DND-41 (cell line): ENCODE results near the gene ANKRD13D.

ENCODE experiments used
- ATAC-seq: fragments of 200-7000 bp; cut with Tn5 transposase; 3 replicates; pipeline ENCODE4 v1.9.1; 2021; ENCODE audit warnings: low read depth; ENCODE audit not compliant: insufficient read depth
- DNase-seq: peaks from one replicate; pipeline ENCODE4 v3.0.0-alpha.2; 2020
- H2AFZ ChIP-seq: 2 replicates; pipeline ENCODE4 v1.6.0; 2012; ENCODE audit warnings: low read depth, low read length
- H3K27ac ChIP-seq: 2 replicates; pipeline ENCODE4 v1.5.1; 2012; ENCODE audit warnings: low read length, inconsistent platforms
- H3K27me3 ChIP-seq: fragments of 200-600 bp; sonication (generic); 2 replicates; pipeline ENCODE4 v1.6.0; 2012; ENCODE audit warnings: low read length, mild to moderate bottlenecking, inconsistent platforms; ENCODE audit not compliant: insufficient read depth, poor library complexity
- H3K36me3 ChIP-seq: 2 replicates; pipeline ENCODE4 v1.5.1; 2012; ENCODE audit warnings: low read length, inconsistent platforms; ENCODE audit not compliant: insufficient read depth
- H3K4me1 ChIP-seq: 2 replicates; pipeline ENCODE4 v1.5.1; 2012; ENCODE audit warnings: mild to moderate bottlenecking, low read length; ENCODE audit not compliant: insufficient read depth
- H3K4me2 ChIP-seq: 2 replicates; pipeline ENCODE4 v1.6.0; 2012; ENCODE audit warnings: mild to moderate bottlenecking, moderate library complexity, low read length, inconsistent platforms; ENCODE audit not compliant: insufficient read depth
- H3K4me3 ChIP-seq, 2 experiments: fragments of 200-600 bp in 1 of 2; shearing (Covaris generic) in 1 of 2; 2 replicates each; pipeline ENCODE4 v1.5.1; 2012 to 2016; ENCODE audit warnings: inconsistent platforms in 2 of 2, low read length in 2 of 2, mild to moderate bottlenecking in 2 of 2, low read depth in 1 of 2, moderate library complexity in 1 of 2
- H3K79me2 ChIP-seq: 2 replicates; pipeline ENCODE4 v1.6.0; 2012; ENCODE audit warnings: low read length, inconsistent platforms; ENCODE audit not compliant: insufficient read depth
- H3K9ac ChIP-seq: 2 replicates; pipeline ENCODE4 v1.6.0; 2012; ENCODE audit warnings: low read depth, mild to moderate bottlenecking, inconsistent platforms, low read length, moderate library complexity
- H3K9me3 ChIP-seq: 2 replicates; pipeline ENCODE4 v1.5.1; 2012; ENCODE audit warnings: low read length, moderate library complexity, mild to moderate bottlenecking, inconsistent platforms; ENCODE audit not compliant: insufficient read depth, severe bottlenecking
- H4K20me1 ChIP-seq: 2 replicates; pipeline ENCODE4 v1.6.0; 2012; ENCODE audit warnings: low read length; ENCODE audit not compliant: insufficient read depth
- CTCF ChIP-seq: IDR thresholded peaks from 2 replicates; pipeline ENCODE4 v1.5.1; 2012; ENCODE audit warnings: borderline replicate concordance, low read length, moderate library complexity, mild to moderate bottlenecking; ENCODE audit not compliant: poor library complexity, severe bottlenecking; ENCODE audit errors: extremely low read depth
- EZH2 ChIP-seq: IDR thresholded peaks from 3 replicates; pipeline ENCODE4 v1.6.1; 2012; ENCODE audit warnings: borderline replicate concordance, low read depth, mild to moderate bottlenecking, moderate library complexity, low read length, inconsistent platforms; ENCODE audit not compliant: severe bottlenecking

ANKRD13D gene

GRCh38 chr11:67289651-67290479 lies 762 bp downstream of the ANKRD13D start:
- TF ChIP-seq CTCF (no peak), EZH2 (no peak)
- no peak for DNase-seq
- H2AFZ ChIP-seq: no peak overlapping the region
- H3K27ac ChIP-seq: peak overlapping the region; percentile 72
- H3K27me3 ChIP-seq: no peaks in the 10 kb centered on the region
- H3K36me3 ChIP-seq: peaks cover 81% of the 10 kb centered on the region
- peaks cover 67% of the 10 kb centered on the region for H3K79me2 ChIP-seq
- no peak; the same call in 2 of the 3 replicates for ATAC-seq
- H4K20me1 ChIP-seq: 0 out of 2 replicates have a peak, but pooled peaks cover 8% of the 10 kb centered on the region
- peaks cover 72% of the 10 kb centered on the region for H3K4me1 ChIP-seq
- peak overlapping the region; percentile 99 for H3K9ac ChIP-seq
- H3K4me3 ChIP-seq: peak overlapping the region; percentile 33 to 62; a peak in 3 of 4 replicates
- peaks cover 3% of the 10 kb centered on the region for H3K9me3 ChIP-seq
- H3K4me2 ChIP-seq: peak overlapping the region; percentile 94

- DNase-seq: no peak
- no peak for ATAC-seq
- Histone ChIP-seq H3K36me3 (peaks cover 81% of the 10 kb centered on the region), H3K9ac (peak overlapping the region; percentile 99; the same call in 1 of the 2 replicates), H3K79me2 (peaks cover 75% of the 10 kb centered on the region), H3K4me3 (peak overlapping the region in 1 of 2 experiments; percentile 62; a peak in 1 of 4 replicates), H3K9me3 (peaks cover 9% of the 10 kb centered on the region), H3K4me1 (peaks cover 66% of the 10 kb centered on the region), H2AFZ (no peak overlapping the region), H3K27me3 (no peaks in the 10 kb centered on the region), H3K4me2 (peak overlapping the region; percentile 94), H4K20me1 (0 out of 2 replicates have a peak, but pooled peaks cover 8% of the 10 kb centered on the region), H3K27ac (no peak overlapping the region; the same call in 1 of the 2 replicates)
- TF ChIP-seq EZH2: no peak
- TF ChIP-seq CTCF: no peak
Measured at GRCh38 chr11:67290801-67291200, 1.7 kb downstream of the ANKRD13D start.

- Histone ChIP-seq H2AFZ (no peak overlapping the region), H3K36me3 (peaks cover 81% of the 10 kb centered on the region), H3K4me3 (no peak overlapping the region), H3K79me2 (peaks cover 80% of the 10 kb centered on the region), H3K4me1 (peaks cover 56% of the 10 kb centered on the region), H3K27ac (peak overlapping the region; percentile 22; the same call in 1 of the 2 replicates), H4K20me1 (0 out of 2 replicates have a peak, but pooled peaks cover 8% of the 10 kb centered on the region), H3K27me3 (no peaks in the 10 kb centered on the region), H3K4me2 (peak overlapping the region; percentile 94), H3K9ac (no peak overlapping the region), H3K9me3 (peaks cover 9% of the 10 kb centered on the region)
- DNase-seq (no peak), ATAC-seq (no peak)
- TF ChIP-seq EZH2 (no peak), CTCF (no peak)
Measured at GRCh38 chr11:67291481-67292381, 2.6 kb downstream of the ANKRD13D start.
